ENCODE data around the gene BAHCC1.

BAHCC1 gene

DNA sequence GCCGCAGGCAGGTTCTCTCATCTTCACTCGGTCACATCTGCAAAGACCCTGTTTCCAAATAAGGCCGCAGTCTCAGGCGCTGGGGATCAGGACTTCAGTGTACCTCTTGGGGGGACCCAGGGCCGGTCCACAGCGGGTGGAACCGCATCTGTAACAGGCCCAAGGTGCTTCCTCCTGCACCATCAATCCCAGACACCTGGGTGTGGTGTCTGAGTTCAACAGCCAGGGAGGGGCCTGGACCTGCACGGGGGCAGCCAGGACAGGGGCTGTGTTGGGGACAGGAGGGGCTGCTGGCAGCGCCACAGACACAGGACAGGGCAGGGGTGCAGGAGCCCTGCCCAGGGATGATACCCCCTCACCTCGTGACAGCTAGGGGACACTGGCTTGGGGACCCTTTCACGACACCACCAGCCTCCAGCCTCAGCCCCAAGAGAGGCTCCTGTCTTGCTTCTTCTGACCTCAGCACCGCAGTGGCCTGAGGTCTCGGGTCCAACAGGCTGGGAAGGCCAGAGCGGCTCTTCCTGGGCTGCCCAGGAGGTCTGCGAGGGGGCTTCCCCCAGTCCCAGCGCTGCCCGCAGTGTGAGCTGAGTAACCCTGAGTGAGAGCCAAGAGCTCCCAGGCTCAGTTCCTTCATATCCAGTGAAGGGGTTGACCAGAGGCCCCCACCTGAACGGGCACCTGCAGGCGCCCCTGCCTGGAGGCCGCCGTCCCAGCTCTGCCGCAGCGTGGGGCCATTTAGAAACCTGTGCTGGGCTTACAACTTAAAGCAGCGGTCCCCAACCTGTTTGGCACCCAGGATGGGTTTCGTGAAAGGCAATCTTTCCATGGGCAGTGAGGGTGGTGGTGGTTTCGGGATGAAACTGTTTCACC, 30.7 kb upstream of the BAHCC1 start:
- no peaks in the 10 kb centered on the region for H3K9me3 Mint-ChIP-seq (ENCODE audit: low read depth)
- peaks cover 22% of the 10 kb centered on the region for H3K27me3 Mint-ChIP-seq
- H3K27ac Mint-ChIP-seq = no peak overlapping the region
- peak overlapping the region; percentile 46 for H3K4me3 Mint-ChIP-seq
- peaks cover 16% of the 10 kb centered on the region for H3K4me1 Mint-ChIP-seq (ENCODE audit: low read depth)
- H3K36me3 Mint-ChIP-seq = no peaks in the 10 kb centered on the region

DNA sequence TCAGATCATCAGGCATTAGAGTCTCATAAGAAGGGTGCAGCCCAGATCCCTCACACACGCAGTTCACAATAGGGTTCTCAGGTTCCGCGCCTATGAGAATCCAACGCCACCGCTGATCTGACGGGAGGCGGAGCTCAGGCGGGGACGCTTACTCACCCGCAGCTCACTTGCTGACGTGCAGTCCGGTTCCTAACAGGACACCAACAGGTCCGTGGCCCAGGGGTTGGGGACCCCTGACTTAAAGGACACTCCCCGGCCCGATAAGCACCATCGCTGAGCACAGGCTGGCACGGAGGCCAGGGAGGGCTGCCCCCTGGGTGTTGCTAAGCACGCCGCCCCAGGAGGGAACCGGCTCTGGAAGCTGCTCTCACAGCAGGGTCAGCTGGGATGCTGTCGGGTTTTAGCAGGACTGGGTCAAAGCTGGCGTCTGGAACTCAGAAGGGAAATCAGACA, 30.1 kb upstream of the BAHCC1 start:
- H3K27ac Mint-ChIP-seq = no peak overlapping the region

GRCh38 chr17:81365601-81366585, 29.4 kb upstream of the BAHCC1 start:
- H3K9me3 Mint-ChIP-seq (ENCODE audit: low read depth) = no peaks in the 10 kb centered on the region
- peak overlapping the region; percentile 46 for H3K4me3 Mint-ChIP-seq
- peaks cover 16% of the 10 kb centered on the region for H3K4me1 Mint-ChIP-seq (ENCODE audit: low read depth)
- peaks cover 19% of the 10 kb centered on the region for H3K27me3 Mint-ChIP-seq
- H3K27ac Mint-ChIP-seq = no peak overlapping the region
- no peaks in the 10 kb centered on the region for H3K36me3 Mint-ChIP-seq

More for the DNA sequence above, 30.1 kb upstream of the BAHCC1 start:
- peaks cover 16% of the 10 kb centered on the region for H3K4me1 Mint-ChIP-seq (ENCODE audit: low read depth)
- H3K36me3 Mint-ChIP-seq = no peaks in the 10 kb centered on the region
- H3K27me3 Mint-ChIP-seq = peaks cover 22% of the 10 kb centered on the region
- no peaks in the 10 kb centered on the region for H3K9me3 Mint-ChIP-seq (ENCODE audit: low read depth)
- H3K4me3 Mint-ChIP-seq = peak overlapping the region; percentile 46

GRCh38 chr17:81366648-81367047, 28.6 kb upstream of the BAHCC1 start:
- peaks cover 16% of the 10 kb centered on the region for H3K4me1 Mint-ChIP-seq (ENCODE audit: low read depth)
- H3K9me3 Mint-ChIP-seq (ENCODE audit: low read depth) = no peaks in the 10 kb centered on the region
- no peak overlapping the region for H3K4me3 Mint-ChIP-seq

DNA sequence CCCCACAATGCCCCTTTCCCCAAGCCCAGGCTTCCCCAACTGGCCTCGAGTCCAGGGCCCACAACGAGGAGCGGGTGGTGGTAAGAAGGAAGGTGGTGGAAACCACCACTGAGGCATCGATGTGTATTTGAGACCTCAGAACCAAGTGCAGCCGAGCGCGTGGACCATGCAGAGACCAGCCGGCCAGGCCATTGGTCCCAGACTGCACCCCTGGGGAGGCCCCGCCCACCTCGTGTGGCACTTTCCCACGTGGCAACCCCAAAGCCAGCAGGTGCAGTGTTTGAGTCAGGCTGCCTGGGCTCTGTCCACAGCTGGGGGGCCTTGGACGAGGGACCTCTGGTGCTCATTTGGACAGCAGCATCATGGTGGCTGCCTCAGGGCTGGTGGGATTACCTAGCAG, 28.1 kb upstream of the BAHCC1 start:
- H3K4me1 Mint-ChIP-seq (ENCODE audit: low read depth) = peaks cover 16% of the 10 kb centered on the region
- no peaks in the 10 kb centered on the region for H3K9me3 Mint-ChIP-seq (ENCODE audit: low read depth)
- no peak overlapping the region for H3K4me3 Mint-ChIP-seq
- H3K36me3 Mint-ChIP-seq = no peaks in the 10 kb centered on the region
- peaks cover 16% of the 10 kb centered on the region for H3K27me3 Mint-ChIP-seq
- no peak overlapping the region for H3K27ac Mint-ChIP-seq

More at GRCh38 chr17:81366648-81367047, 28.6 kb upstream of the BAHCC1 start:
- H3K27me3 Mint-ChIP-seq = peaks cover 19% of the 10 kb centered on the region
- H3K36me3 Mint-ChIP-seq = no peaks in the 10 kb centered on the region
- no peak overlapping the region for H3K27ac Mint-ChIP-seq

GRCh38 chr17:81368161-81369022, 26.9 kb upstream of the BAHCC1 start:
- Mint-ChIP-seq H3K27ac (no peak overlapping the region), H3K36me3 (no peaks in the 10 kb centered on the region), H3K4me1 (ENCODE audit: low read depth) (peaks cover 16% of the 10 kb centered on the region), H3K27me3 (peaks cover 7% of the 10 kb centered on the region), H3K9me3 (ENCODE audit: low read depth) (no peaks in the 10 kb centered on the region), H3K4me3 (no peak overlapping the region)

DNA sequence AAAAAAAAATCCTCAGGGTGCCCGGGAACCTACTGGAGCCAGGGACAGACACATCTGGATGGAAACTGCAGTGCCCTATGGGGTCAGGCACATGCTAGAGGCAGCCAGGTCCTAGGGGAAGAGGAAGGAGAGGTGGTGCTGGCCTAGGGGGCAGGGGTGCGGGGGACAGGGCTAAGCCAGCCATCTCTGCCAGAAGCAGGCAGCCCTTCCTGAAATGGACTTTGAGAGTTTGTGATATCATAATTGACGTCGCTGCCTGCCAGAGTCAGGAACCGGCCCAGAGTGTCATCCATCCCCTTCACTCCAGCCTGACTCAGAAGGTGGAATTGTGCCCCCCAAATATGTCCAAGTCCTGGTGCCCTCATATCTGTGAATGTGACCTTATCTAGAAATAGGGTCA, 25.0 kb upstream of the BAHCC1 start:
- H3K9me3 Mint-ChIP-seq (ENCODE audit: low read depth) = no peaks in the 10 kb centered on the region
- no peaks in the 10 kb centered on the region for H3K36me3 Mint-ChIP-seq
- no peak overlapping the region for H3K27ac Mint-ChIP-seq
- H3K4me1 Mint-ChIP-seq (ENCODE audit: low read depth) = peaks cover 12% of the 10 kb centered on the region
- peaks cover 4% of the 10 kb centered on the region for H3K27me3 Mint-ChIP-seq
- no peak overlapping the region for H3K4me3 Mint-ChIP-seq

- Mint-ChIP-seq H3K27me3 (peaks cover 2% of the 10 kb centered on the region), H3K4me3 (no peak overlapping the region), H3K27ac (no peak overlapping the region), H3K9me3 (ENCODE audit: low read depth) (no peaks in the 10 kb centered on the region), H3K4me1 (ENCODE audit: low read depth) (no peaks in the 10 kb centered on the region), H3K36me3 (no peaks in the 10 kb centered on the region)
Measured at GRCh38 chr17:81371910-81372760, 23.1 kb upstream of the BAHCC1 start.

- no peaks in the 10 kb centered on the region for H3K4me1 Mint-ChIP-seq (ENCODE audit: low read depth)
- H3K27me3 Mint-ChIP-seq = peaks cover 2% of the 10 kb centered on the region
- H3K27ac Mint-ChIP-seq = no peak overlapping the region
- H3K36me3 Mint-ChIP-seq = no peaks in the 10 kb centered on the region
- H3K9me3 Mint-ChIP-seq (ENCODE audit: low read depth) = no peaks in the 10 kb centered on the region
- H3K4me3 Mint-ChIP-seq = no peak overlapping the region
Measured at GRCh38 chr17:81373536-81374160, 21.6 kb upstream of the BAHCC1 start.

GRCh38 chr17:81374890-81375289, 20.4 kb upstream of the BAHCC1 start:
- Mint-ChIP-seq H3K36me3 (no peaks in the 10 kb centered on the region), H3K4me1 (ENCODE audit: low read depth) (no peaks in the 10 kb centered on the region), H3K27ac (no peak overlapping the region), H3K4me3 (no peak overlapping the region), H3K9me3 (ENCODE audit: low read depth) (no peaks in the 10 kb centered on the region), H3K27me3 (no peaks in the 10 kb centered on the region)

DNA sequence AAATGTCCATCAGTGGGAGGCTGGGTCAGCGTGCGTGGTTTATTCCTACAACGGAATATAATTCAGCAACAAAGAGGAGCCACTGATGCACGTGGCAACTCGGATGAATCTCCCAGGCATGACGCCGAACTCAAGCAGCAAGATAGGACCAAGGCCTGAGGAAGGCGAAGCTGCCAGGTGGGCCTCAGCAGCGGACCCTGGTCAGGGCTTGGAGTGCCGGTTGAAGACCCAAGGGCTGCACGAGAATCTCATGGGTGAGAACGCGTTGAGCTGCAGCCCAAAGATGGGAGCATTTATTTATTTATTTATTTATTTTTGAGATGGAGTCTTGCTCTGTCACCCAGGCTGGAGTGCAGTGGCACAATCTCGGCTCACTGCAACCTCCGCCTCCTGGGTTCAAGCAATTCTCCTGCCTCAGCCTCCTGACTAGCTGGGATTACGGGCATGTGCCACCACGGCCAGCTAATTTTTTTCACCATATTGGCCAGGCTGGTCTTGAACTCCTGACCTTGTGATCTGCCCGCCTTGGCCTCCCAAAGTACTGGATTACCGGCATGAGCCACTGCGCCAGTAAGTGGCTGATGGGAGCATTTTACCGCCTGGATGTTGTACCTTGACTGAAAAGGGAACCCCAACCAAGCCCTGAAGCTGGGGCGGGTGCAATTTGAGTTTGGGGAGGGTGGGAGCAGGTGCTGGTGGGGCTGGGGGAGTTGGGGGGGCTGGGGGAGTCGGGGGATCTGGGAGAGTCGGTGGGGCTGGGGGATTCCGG, 18.1 kb upstream of the BAHCC1 start:
- Mint-ChIP-seq H3K9me3 (ENCODE audit: low read depth) (no peaks in the 10 kb centered on the region), H3K27me3 (no peaks in the 10 kb centered on the region), H3K27ac (no peak overlapping the region), H3K36me3 (no peaks in the 10 kb centered on the region), H3K4me3 (no peak overlapping the region), H3K4me1 (ENCODE audit: low read depth) (no peaks in the 10 kb centered on the region)

DNA sequence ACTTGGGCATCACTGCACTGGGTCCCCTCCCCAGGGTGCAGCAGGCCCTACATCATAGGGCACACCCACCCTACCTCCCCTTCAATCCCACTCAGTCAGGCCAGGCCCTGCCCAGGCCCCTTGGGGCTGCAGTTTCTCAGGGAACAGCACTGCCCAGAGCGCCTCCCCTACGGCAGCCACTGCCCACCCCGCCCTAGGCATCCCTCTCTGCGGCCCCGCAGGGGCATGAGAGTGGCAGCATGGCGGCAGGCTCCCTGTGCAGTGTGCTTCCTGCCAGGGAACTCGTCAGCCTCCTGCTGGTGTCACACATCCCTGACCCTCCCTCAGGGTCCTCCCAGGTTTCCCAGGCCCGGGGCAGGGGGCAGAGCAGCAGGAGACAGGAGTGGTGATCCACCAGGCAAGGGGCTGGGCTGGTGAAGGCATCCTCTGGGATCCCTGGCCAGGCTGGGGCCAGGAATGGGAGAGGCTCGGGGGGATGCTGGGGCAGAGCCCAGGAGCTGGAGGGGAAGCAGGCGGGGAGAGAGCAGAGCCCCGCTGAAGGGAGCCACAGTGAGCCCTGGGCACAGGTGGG, 16.2 kb upstream of the BAHCC1 start:
- H3K36me3 Mint-ChIP-seq = no peaks in the 10 kb centered on the region
- no peak overlapping the region for H3K27ac Mint-ChIP-seq
- no peak overlapping the region for H3K4me3 Mint-ChIP-seq
- no peaks in the 10 kb centered on the region for H3K27me3 Mint-ChIP-seq
- H3K4me1 Mint-ChIP-seq (ENCODE audit: low read depth) = no peaks in the 10 kb centered on the region
- no peaks in the 10 kb centered on the region for H3K9me3 Mint-ChIP-seq (ENCODE audit: low read depth)
